ENCODE data around the gene POGZ.

GRCh38 chr1:151485685-151486255, 26.5 kb upstream of the POGZ start:
- TF ChIP-seq EZH2 (IDR thresholded peaks at IDR 0.05; ENCODE audit: borderline replicate concordance, low read length) (no peak), CTCF (IDR thresholded peaks at IDR 0.05; ENCODE audit: low read length) (no peak)
